H1 (cell line): ENCODE results near the gene SLC39A11. TPM values are rescaled to one million over a fixed set of nuclear protein-coding genes. Genes with fewer than 3 reads are reported as not detected.

Experiments used
- ATF2 ChIP-seq: IDR thresholded peaks from 2 replicates; pipeline ENCODE4 v1.6.1; 2012; ENCODE audit warnings: low read length, inconsistent platforms
- CHD7 ChIP-seq: fragments of 300-600 bp; sonication (generic); IDR thresholded peaks from 2 replicates; pipeline ENCODE4 v1.7.1; 2012; ENCODE audit warnings: low read length, moderate library complexity, mild to moderate bottlenecking, inconsistent platforms; ENCODE audit not compliant: insufficient replicate concordance
- CREB1 ChIP-seq: IDR thresholded peaks from 2 replicates; pipeline ENCODE4 v1.6.1; 2012; ENCODE audit warnings: inconsistent platforms
- EZH2 ChIP-seq: fragments of 200-600 bp; sonication (generic); IDR thresholded peaks from 2 replicates; pipeline ENCODE4 v1.7.1; 2012; ENCODE audit warnings: low read depth, mild to moderate bottlenecking, moderate library complexity, low read length, inconsistent platforms; ENCODE audit not compliant: severe bottlenecking
- HDAC6 ChIP-seq: IDR thresholded peaks from one replicate; pipeline ENCODE4 v1.7.1; 2012; ENCODE audit warnings: low read depth, mild to moderate bottlenecking, inconsistent platforms, low read length, moderate library complexity
- POLR2A ChIP-seq, 2 experiments: IDR thresholded peaks; 1 replicate in 1 of 2; 2 replicates in 1 of 2; pipeline ENCODE4 v1.6.1; 2011; ENCODE audit warnings: low read depth in 2 of 2, low read length in 2 of 2, mild to moderate bottlenecking in 2 of 2; ENCODE audit errors: control extremely low read depth in 1 of 2
- POLR2AphosphoS5 ChIP-seq: IDR thresholded peaks from 2 replicates; pipeline ENCODE4 v1.6.1; 2011; ENCODE audit warnings: low read depth, low read length
- SUZ12 ChIP-seq: fragments of 200-600 bp; sonication (generic); IDR thresholded peaks from 2 replicates; pipeline ENCODE4 v1.6.1; 2012; ENCODE audit warnings: mild to moderate bottlenecking, inconsistent platforms, low read length, moderate library complexity, mixed read lengths
- TAF1 ChIP-seq: IDR thresholded peaks from 2 replicates; pipeline ENCODE4 v1.6.1; 2011; ENCODE audit warnings: mild to moderate bottlenecking, low read depth, low read length
- USF2 ChIP-seq: IDR thresholded peaks from 2 replicates; pipeline ENCODE4 v1.6.1; 2011; ENCODE audit warnings: low read length, improper control_type of control experiment
- polyA plus RNA-seq, 7 experiments: library from polyadenylated mRNA; depleted of rRNA in 3 of 7; stranded (reverse) in 5 of 7; unstranded in 2 of 7; fragments of >200 nt in 5 of 7; fragments of 200-250 nt in 2 of 7; gene quantifications; 1 replicate in 5 of 7; 2 replicates in 1 of 7; 4 replicates in 1 of 7; pipeline versions ENCODE4 v1.2.1 to v1.2.3, GENCODE V29; 2011 to 2013; ENCODE audit warnings: missing spikeins in 2 of 7, mixed read lengths in 2 of 7
- total RNA-seq: library from RNA; stranded (reverse); fragmentation: NEBNext Ultra II Directional; extraction: Animal tissue kit (Norgen Biotek cat#: 25700); gene quantifications from 2 replicates; pipeline ENCODE4 v1.2.1, GENCODE V29; 2021

The SLC39A11 gene
- total and polyA plus RNA-seq, 2 of the 8 experiments (the other 6 are each of a cell fraction or from before 2014, with no cell fraction given): 12.2 to 19.6 TPM

GRCh38 chr17:72613396-72613795 is 479.1 kb downstream of the SLC39A11 start (continued):
- no peak for TF ChIP-seq CHD7
- no peak for TF ChIP-seq ATF2
- TF ChIP-seq HDAC6: no peak
- no peak for TF ChIP-seq CREB1
- TF ChIP-seq POLR2AphosphoS5: no peak
- TF ChIP-seq USF2: no peak
- TF ChIP-seq EZH2: no peak
- TF ChIP-seq SUZ12: no peak
- TF ChIP-seq TAF1: no peak
- TF ChIP-seq POLR2A (IDR thresholded peaks at IDR 0.05; ENCODE audit: control extremely low read depth in 1 of 2, low read depth in 2 of 2, low read length in 2 of 2): no peak
